Measurements from ENCODE around the gene WDR46. TPM values are rescaled to one million over a fixed set of nuclear protein-coding genes. Genes with fewer than 3 reads are reported as not detected.

The WDR46 gene
- total and polyA plus RNA-seq, 9 donors: 25.5 to 58.5 (median 34.8) TPM

DNA sequence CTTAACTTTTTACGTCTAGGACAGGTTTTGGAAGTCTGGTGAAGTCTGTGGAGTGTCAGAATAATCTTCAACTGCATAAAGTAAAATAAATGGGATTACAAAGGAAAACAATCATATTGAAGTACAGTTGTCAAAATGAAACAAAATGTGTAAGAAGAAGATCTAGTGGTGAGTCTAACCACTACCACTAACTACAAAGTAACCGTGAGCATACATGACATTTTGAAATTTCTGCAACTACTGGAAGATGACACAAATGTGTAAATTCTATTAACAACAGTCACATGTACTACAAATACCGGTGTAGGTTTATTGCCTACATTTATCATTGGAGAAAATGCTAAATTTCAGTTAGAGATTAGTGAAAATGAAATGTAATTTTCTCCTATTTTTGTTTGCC is 47.1 kb downstream of the WDR46 start:
- Histone ChIP-seq H3K36me3 (no peaks in the 10 kb centered on the region), H3K9me3 (no peaks in the 10 kb centered on the region), H3K27me3 (no peaks in the 10 kb centered on the region), H3K27ac (no peak overlapping the region), H3K4me3 (no peak overlapping the region), H3K4me1 (ENCODE audit: insufficient read depth) (no peaks in the 10 kb centered on the region)
- WGBS, 3 donors: 51 to 54% (median 54%) methylated on average over 3 of the region's 3 CpGs
- no peak for DNase-seq
- intact Hi-C loops (cut with DNase I): loop anchor here in 2 of 4 donors (10.0 kb wide), 1 partner anchor 237 kb away; the partner anchor contains the start of gene HLA-DOA (in 2 of the 2)
- TF ChIP-seq POLR2A (IDR thresholded peaks at IDR 0.05): no peak

DNA sequence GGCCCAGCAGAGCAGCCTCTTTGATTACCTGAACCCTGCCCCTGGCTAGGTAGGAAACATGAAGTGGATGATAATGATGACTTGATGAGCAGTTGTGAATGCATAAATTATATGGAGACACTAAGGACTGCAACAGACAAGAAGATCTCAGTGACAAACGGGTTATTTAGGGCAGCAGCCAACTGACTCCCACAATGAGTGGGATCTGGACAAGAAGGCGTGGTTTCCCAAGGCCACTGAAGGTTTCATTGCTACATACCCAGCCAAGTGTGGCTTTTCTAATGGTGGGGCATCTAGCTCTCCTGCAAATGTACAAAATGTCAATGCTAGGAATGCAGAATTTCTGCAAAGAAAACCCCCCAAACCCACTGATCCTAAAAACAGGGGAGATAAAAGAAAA is 51.3 kb downstream of the WDR46 start:
- Histone ChIP-seq H3K4me3 (no peak overlapping the region), H3K9me3 (no peaks in the 10 kb centered on the region), H3K27ac (no peak overlapping the region), H3K4me1 (ENCODE audit: insufficient read depth) (no peaks in the 10 kb centered on the region), H3K27me3 (no peaks in the 10 kb centered on the region), H3K36me3 (no peaks in the 10 kb centered on the region)
- no peak for DNase-seq
- TF ChIP-seq, protein P1, sequence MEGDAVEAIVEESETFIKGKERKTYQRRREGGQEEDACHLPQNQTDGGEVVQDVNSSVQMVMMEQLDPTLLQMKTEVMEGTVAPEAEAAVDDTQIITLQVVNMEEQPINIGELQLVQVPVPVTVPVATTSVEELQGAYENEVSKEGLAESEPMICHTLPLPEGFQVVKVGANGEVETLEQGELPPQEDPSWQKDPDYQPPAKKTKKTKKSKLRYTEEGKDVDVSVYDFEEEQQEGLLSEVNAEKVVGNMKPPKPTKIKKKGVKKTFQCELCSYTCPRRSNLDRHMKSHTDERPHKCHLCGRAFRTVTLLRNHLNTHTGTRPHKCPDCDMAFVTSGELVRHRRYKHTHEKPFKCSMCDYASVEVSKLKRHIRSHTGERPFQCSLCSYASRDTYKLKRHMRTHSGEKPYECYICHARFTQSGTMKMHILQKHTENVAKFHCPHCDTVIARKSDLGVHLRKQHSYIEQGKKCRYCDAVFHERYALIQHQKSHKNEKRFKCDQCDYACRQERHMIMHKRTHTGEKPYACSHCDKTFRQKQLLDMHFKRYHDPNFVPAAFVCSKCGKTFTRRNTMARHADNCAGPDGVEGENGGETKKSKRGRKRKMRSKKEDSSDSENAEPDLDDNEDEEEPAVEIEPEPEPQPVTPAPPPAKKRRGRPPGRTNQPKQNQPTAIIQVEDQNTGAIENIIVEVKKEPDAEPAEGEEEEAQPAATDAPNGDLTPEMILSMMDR (IDR thresholded peaks at IDR 0.05): no peak
- no peak for TF ChIP-seq POLR2A (IDR thresholded peaks at IDR 0.05)
- no peak for TF ChIP-seq EP300 (IDR thresholded peaks at IDR 0.05)
- intact Hi-C loops (cut with DNase I): no loop called here
- 13 to 35% (median 19%) methylated on average over 2 of the region's 2 CpGs for WGBS, 3 donors

DNA sequence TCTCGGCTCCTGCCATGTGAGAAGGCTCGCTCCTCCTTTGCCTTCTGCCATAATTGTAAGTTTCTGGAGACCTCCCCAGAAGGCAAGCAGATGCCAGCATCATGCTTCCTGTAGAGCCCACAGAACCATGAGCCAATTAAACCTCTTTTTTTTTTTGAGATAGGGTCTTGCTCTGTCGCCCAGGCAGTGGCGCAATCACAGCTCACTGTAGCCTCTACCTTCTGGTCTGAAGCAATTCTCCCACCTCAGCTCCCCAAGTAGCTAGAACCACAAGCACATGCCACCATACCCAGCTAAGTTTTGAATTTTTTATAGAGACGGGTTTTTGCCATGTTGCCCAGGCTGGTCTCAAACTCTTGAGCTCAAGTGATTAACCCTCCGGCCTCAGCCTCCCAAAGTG is 52.2 kb downstream of the WDR46 start:
- no peak for TF ChIP-seq POLR2A (IDR thresholded peaks at IDR 0.05)
- TF ChIP-seq, protein P1 (IDR thresholded peaks at IDR 0.05): no peak
- Histone ChIP-seq H3K4me1 (ENCODE audit: insufficient read depth) (no peaks in the 10 kb centered on the region), H3K4me3 (no peak overlapping the region), H3K36me3 (no peaks in the 10 kb centered on the region), H3K9me3 (no peaks in the 10 kb centered on the region), H3K27ac (no peak overlapping the region), H3K27me3 (no peaks in the 10 kb centered on the region)
- 85 to 90% (median 88%) methylated on average over 6 of the region's 6 CpGs for WGBS, 3 donors
- no peak for DNase-seq
- intact Hi-C loops (cut with DNase I): no loop called here

DNA sequence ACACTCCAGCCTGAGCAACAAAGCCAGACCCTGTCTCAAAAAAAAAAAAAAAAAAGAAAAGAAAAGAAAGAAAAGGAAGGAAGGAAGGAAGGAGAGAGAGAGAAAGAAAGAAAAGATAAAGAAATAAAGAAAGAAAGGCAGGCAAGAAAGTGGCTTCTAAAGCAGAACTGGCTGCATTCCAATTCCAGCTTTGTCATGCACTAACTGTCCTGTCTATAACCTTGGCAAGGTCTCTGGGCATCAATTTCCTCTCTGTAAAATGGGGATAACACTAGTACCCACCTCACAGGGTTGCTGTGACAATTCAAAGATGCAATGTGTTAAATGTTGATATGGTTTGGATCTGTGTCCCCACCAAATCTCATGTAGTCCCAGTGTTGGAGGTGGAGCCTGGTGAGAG is 52.7 kb downstream of the WDR46 start:
- DNase-seq: no peak

DNA sequence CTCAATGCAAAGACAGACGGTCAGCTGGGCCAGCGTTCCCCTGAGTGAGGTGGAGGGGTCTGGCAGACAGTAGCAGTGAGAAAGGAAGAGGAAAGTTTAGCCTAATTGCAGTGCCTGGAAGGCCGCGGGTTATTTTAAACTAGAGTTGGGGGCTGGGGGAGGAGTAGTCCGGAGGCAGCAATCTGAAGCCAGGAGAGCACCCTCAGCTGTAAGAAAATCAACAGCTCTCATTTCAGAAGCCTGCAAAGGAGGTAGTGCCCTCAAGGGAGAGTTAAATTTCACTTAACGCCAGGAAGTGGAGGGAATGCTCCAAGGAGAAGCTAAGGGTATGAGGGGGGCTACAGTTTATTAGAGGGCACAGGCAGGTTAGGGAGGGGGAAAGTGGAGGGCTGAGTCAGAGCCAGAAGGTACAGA is 53.8 kb downstream of the WDR46 start:
- Histone ChIP-seq H3K9me3 (no peaks in the 10 kb centered on the region), H3K27ac (no peak overlapping the region), H3K4me1 (ENCODE audit: insufficient read depth) (no peaks in the 10 kb centered on the region), H3K4me3 (no peak overlapping the region), H3K27me3 (no peaks in the 10 kb centered on the region), H3K36me3 (no peaks in the 10 kb centered on the region)
- DNase-seq: no peak
- intact Hi-C loops (cut with DNase I): no loop called here
- WGBS, 3 donors: 4 to 6% (median 4%) methylated on average over 6 of the region's 6 CpGs
- TF ChIP-seq POLR2A (IDR thresholded peaks at IDR 0.05) (no peak), EP300 (IDR thresholded peaks at IDR 0.05) (no peak)
- TF ChIP-seq, protein P1 (IDR thresholded peaks at IDR 0.05): no peak

More for the DNA sequence above, 52.7 kb downstream of the WDR46 start:
- intact Hi-C loops (cut with DNase I): no loop called here
- Histone ChIP-seq H3K27me3 (no peaks in the 10 kb centered on the region), H3K27ac (no peak overlapping the region), H3K4me3 (no peak overlapping the region), H3K9me3 (no peaks in the 10 kb centered on the region), H3K4me1 (ENCODE audit: insufficient read depth) (no peaks in the 10 kb centered on the region), H3K36me3 (no peaks in the 10 kb centered on the region)
- no peak for TF ChIP-seq POLR2A (IDR thresholded peaks at IDR 0.05)
- TF ChIP-seq EP300 (IDR thresholded peaks at IDR 0.05): no peak
- TF ChIP-seq, protein P1 (IDR thresholded peaks at IDR 0.05): no peak

Small RNA genes lying within 50 kb of the gene (microRNA-seq; reads per million reads assigned to microRNA genes)
- gene MIR6834: 0 reads per million in 3 donors
- gene MIR6873: 0 to 0.16 (median 0) reads per million in 3 donors

Other genes with a start within 250 kb of the WDR46 start
- 10 to 100 TPM; 11.8 to 62.0 (median 46.8) TPM for gene HLA-DPA1, start 215.6 kb downstream of the WDR46 start, total RNA-seq
- 100 to 1,000 TPM in 1 of 2 donors, 10 to 100 TPM in 1; 26.7 to 304 TPM for gene HLA-DPA1, start 215.6 kb downstream of the WDR46 start, polyA plus RNA-seq
- gene HLA-DPB1, start 213.2 kb downstream of the WDR46 start, total RNA-seq: 10 to 100 TPM; 19.4 to 85.8 (median 44.7) TPM
- 100 to 1,000 TPM in 1 of 2 donors, 10 to 100 TPM in 1; 39.5 to 120 TPM for gene HLA-DPB1, start 213.2 kb downstream of the WDR46 start, polyA plus RNA-seq
- 1 to 10 TPM in 2 of 7 donors, under 1 TPM in 5; 0.53 to 1.2 (median 0.92) TPM for gene COL11A2, start 96.8 kb downstream of the WDR46 start, total RNA-seq
- gene COL11A2, start 96.8 kb downstream of the WDR46 start, polyA plus RNA-seq: under 1 TPM; 0.52 to 0.96 TPM
- 10 to 100 TPM; 19.8 to 54.0 (median 48.5) TPM for gene RXRB, start 88.6 kb downstream of the WDR46 start, total RNA-seq
- gene RXRB, start 88.6 kb downstream of the WDR46 start, polyA plus RNA-seq: 10 to 100 TPM; 40.9 to 42.1 TPM
- 10 to 100 TPM; 27.4 to 73.7 (median 61.2) TPM for gene SLC39A7, start 88.4 kb downstream of the WDR46 start, total RNA-seq
- gene SLC39A7, start 88.4 kb downstream of the WDR46 start, polyA plus RNA-seq: 10 to 100 TPM; 54.0 to 80.0 TPM
- gene HSD17B8, start 84.6 kb downstream of the WDR46 start, total RNA-seq: 10 to 100 TPM in 2 of 7 donors, 1 to 10 TPM in 5; 4.0 to 18.4 (median 7.7) TPM
- gene HSD17B8, start 84.6 kb downstream of the WDR46 start, polyA plus RNA-seq: 10 to 100 TPM in 1 of 2 donors, 1 to 10 TPM in 1; 9.4 to 10.3 TPM
- 10 to 100 TPM; 20.7 to 70.6 (median 52.3) TPM for gene RING1, start 80.7 kb downstream of the WDR46 start, total RNA-seq
- gene RING1, start 80.7 kb downstream of the WDR46 start, polyA plus RNA-seq: 10 to 100 TPM; 37.3 to 51.7 TPM
- 10 to 100 TPM; 24.0 to 55.6 (median 45.2) TPM for gene VPS52, start 17.4 kb downstream of the WDR46 start, total RNA-seq
- gene VPS52, start 17.4 kb downstream of the WDR46 start, polyA plus RNA-seq: 10 to 100 TPM; 39.5 to 56.7 TPM
- 1,000 to 10,000 TPM; 4,177 to 8,845 (median 4,854) TPM for gene RPS18, start 17.2 kb downstream of the WDR46 start, total RNA-seq
- gene RPS18, start 17.2 kb downstream of the WDR46 start, polyA plus RNA-seq: over 10,000 TPM in 1 of 2 donors, 1,000 to 10,000 TPM in 1; 6,405 to 11,953 TPM
- gene B3GALT4, start 12.1 kb downstream of the WDR46 start, total RNA-seq: 10 to 100 TPM in 2 of 7 donors, 1 to 10 TPM in 5; 4.3 to 10.6 (median 6.9) TPM
- gene B3GALT4, start 12.1 kb downstream of the WDR46 start, polyA plus RNA-seq: 1 to 10 TPM; 2.7 to 7.4 TPM
- 10 to 100 TPM in 6 of 7 donors, 1 to 10 TPM in 1; 9.8 to 46.8 (median 42.0) TPM for gene PFDN6, start 362 bp upstream of the WDR46 start, total RNA-seq
- gene PFDN6, start 362 bp upstream of the WDR46 start, polyA plus RNA-seq: 10 to 100 TPM; 80.3 to 83.0 TPM
- 10 to 100 TPM; 41.4 to 82.0 (median 64.9) TPM for gene RGL2, start 9.7 kb upstream of the WDR46 start, total RNA-seq
- 10 to 100 TPM; 26.9 to 66.0 TPM for gene RGL2, start 9.7 kb upstream of the WDR46 start, polyA plus RNA-seq
- gene TAPBP, start 24.8 kb upstream of the WDR46 start, total RNA-seq: 100 to 1,000 TPM in 1 of 7 donors, 10 to 100 TPM in 6; 33.7 to 121 (median 66.9) TPM
- 10 to 100 TPM; 24.4 to 40.5 TPM for gene TAPBP, start 24.8 kb upstream of the WDR46 start, polyA plus RNA-seq
- 10 to 100 TPM; 17.9 to 38.0 (median 26.1) TPM for gene ZBTB22, start 28.5 kb upstream of the WDR46 start, total RNA-seq
- 10 to 100 TPM; 13.7 to 26.5 TPM for gene ZBTB22, start 28.5 kb upstream of the WDR46 start, polyA plus RNA-seq
- 10 to 100 TPM; 18.8 to 38.9 (median 33.4) TPM for gene DAXX, start 33.7 kb upstream of the WDR46 start, total RNA-seq
- 10 to 100 TPM; 30.8 to 81.5 TPM for gene DAXX, start 33.7 kb upstream of the WDR46 start, polyA plus RNA-seq
- gene KIFC1, start 102.6 kb upstream of the WDR46 start, total RNA-seq: 1 to 10 TPM in 6 of 7 donors, under 1 TPM in 1; 0.60 to 3.9 (median 2.2) TPM
- 1 to 10 TPM; 1.7 to 2.3 TPM for gene KIFC1, start 102.6 kb upstream of the WDR46 start, polyA plus RNA-seq
- gene PHF1, start 121.8 kb upstream of the WDR46 start, total RNA-seq: 100 to 1,000 TPM in 5 of 7 donors, 10 to 100 TPM in 2; 94.3 to 182 (median 123) TPM
- gene PHF1, start 121.8 kb upstream of the WDR46 start, polyA plus RNA-seq: 100 to 1,000 TPM in 1 of 2 donors, 10 to 100 TPM in 1; 80.7 to 179 TPM
- gene CUTA, start 128.9 kb upstream of the WDR46 start, total RNA-seq: 100 to 1,000 TPM; 125 to 238 (median 177) TPM
- gene CUTA, start 128.9 kb upstream of the WDR46 start, polyA plus RNA-seq: 100 to 1,000 TPM; 173 to 250 TPM
- 10 to 100 TPM; 17.5 to 60.0 (median 43.1) TPM for gene SYNGAP1, start 130.8 kb upstream of the WDR46 start, total RNA-seq
- 10 to 100 TPM; 14.6 to 29.8 TPM for gene SYNGAP1, start 130.8 kb upstream of the WDR46 start, polyA plus RNA-seq
- 10 to 100 TPM in 3 of 7 donors, 1 to 10 TPM in 4; 2.4 to 13.5 (median 8.8) TPM for gene ZBTB9, start 165.3 kb upstream of the WDR46 start, total RNA-seq
- 10 to 100 TPM in 1 of 2 donors, 1 to 10 TPM in 1; 5.5 to 10.8 TPM for gene ZBTB9, start 165.3 kb upstream of the WDR46 start, polyA plus RNA-seq

All from ovary (tissue), 9 donors.